Right cardiac atrium (tissue), 5 donors: ENCODE results near the gene CPNE5. TPM values are rescaled to one million over a fixed set of nuclear protein-coding genes. Genes with fewer than 3 reads are reported as not detected.

Experiments
- ATAC-seq, 2 donors: fragments of 200-7000 bp; cut with Tn5 transposase; one replicate each; pipeline versions ENCODE4 v1.8.0 to v1.9.1; 2020; ENCODE audit warnings: moderate library complexity in 2 of 2, mild to moderate bottlenecking in 1 of 2
- DNase-seq, 3 donors: peaks; one replicate each; pipeline ENCODE4 v3.0.0-alpha.2; 2020
- H3K27ac ChIP-seq: one replicate; pipeline ENCODE4 v1.5.1; 2013; ENCODE audit warnings: mild to moderate bottlenecking, low read length, control low read depth, moderate library complexity
- H3K27me3 ChIP-seq: one replicate; pipeline ENCODE4 v1.6.1; 2013; ENCODE audit not compliant: control insufficient read depth, insufficient read depth
- H3K4me1 ChIP-seq: one replicate; pipeline ENCODE4 v1.6.1; 2013; ENCODE audit warnings: low read length; ENCODE audit not compliant: control insufficient read depth, insufficient read depth
- H3K4me3 ChIP-seq: one replicate; pipeline ENCODE4 v1.5.1; 2013; ENCODE audit warnings: low read length, control low read depth
- H3K9me3 ChIP-seq: one replicate; pipeline ENCODE4 v1.6.1; 2013; ENCODE audit warnings: low read length; ENCODE audit not compliant: control insufficient read depth
- WGBS: extraction: QIAGEN DNeasy Blood & Tissue Kit; methylation state at CpG from one replicate; pipeline ENCODE4 v1.1.7; 2013; 5-methylcytosine and 5-hydroxymethylcytosine counted together
- intact Hi-C, 4 donors: fragments of 100-400 bp; cut with DNase I; formaldehyde crosslinking; loops; one replicate each; pipeline versions ENCODE4 v1.11.0 to v1.14.0; 2022 to 2023
- polyA plus RNA-seq: library from polyadenylated mRNA; stranded (reverse); fragments of 200-250 nt; gene quantifications from one replicate; pipeline ENCODE4 v1.2.3, GENCODE V29; 2013
- total RNA-seq, 4 donors: library from RNA; stranded (reverse); fragmentation: NEBNext Ultra II Directional; extraction: Animal tissue kit (Norgen Biotek cat#: 25700); gene quantifications; one replicate each; pipeline ENCODE4 v1.2.1, GENCODE V29; 2021
- donor health status: healthy with polysubstance abuse.
- donor health status: DM: no; HTN: yes; CAD: no.
- donor health status: DM: no; HTN: no; CAD: no.
- donor health status: DM: no; HTN: yes; CAD: no; lungs with severe emphysema.
- donor health status: DM: yes; HTN: yes; CAD: no.

Gene CPNE5
- total and polyA plus RNA-seq, 5 donors: 27.5 to 80.9 (median 64.6) TPM

- Histone ChIP-seq H3K4me1 (peaks cover 2% of the 10 kb centered on the region), H3K9me3 (no peaks in the 10 kb centered on the region), H3K4me3 (no peak overlapping the region), H3K27me3 (no peaks in the 10 kb centered on the region), H3K27ac (no peak overlapping the region)
- DNase-seq (no peak), ATAC-seq (no peak)
- intact Hi-C loops: loop anchor here (5.0 to 10.0 kb wide), 3 partner anchors 133 to 449 kb away; no protein-coding TSS in a partner anchor
- 88% methylated on average over 6 of the region's 6 CpGs for WGBS
Measured at GRCh38 chr6:36757943-36758508, 81.2 kb downstream of the CPNE5 start.

- no peak overlapping the region for H3K27ac ChIP-seq
- H3K4me3 ChIP-seq: no peak overlapping the region
- no peak for ATAC-seq
- WGBS: 61% methylated on average over 4 of the region's 4 CpGs
- peaks cover 2% of the 10 kb centered on the region for H3K4me1 ChIP-seq
- H3K9me3 ChIP-seq: no peaks in the 10 kb centered on the region
- H3K27me3 ChIP-seq: no peaks in the 10 kb centered on the region
- intact Hi-C loops: loop anchor here (5.0 to 10.0 kb wide), 3 partner anchors 132 to 450 kb away; no protein-coding TSS in a partner anchor
- peak in 1 of 3 donors; percentile 1 for DNase-seq
Measured at GRCh38 chr6:36757206-36757605, 82.0 kb downstream of the CPNE5 start.

GRCh38 chr6:36756786-36757185 is 82.5 kb downstream of the CPNE5 start:
- Histone ChIP-seq H3K9me3 (no peaks in the 10 kb centered on the region), H3K27ac (no peak overlapping the region), H3K4me1 (peaks cover 2% of the 10 kb centered on the region), H3K4me3 (no peak overlapping the region), H3K27me3 (no peaks in the 10 kb centered on the region)
- peak in 1 of 3 donors; percentile 10 for DNase-seq
- intact Hi-C loops: loop anchor here (5.0 to 10.0 kb wide), 3 partner anchors 132 to 451 kb away; no protein-coding TSS in a partner anchor
- 68% methylated on average over 8 of the region's 8 CpGs for WGBS
- ATAC-seq: no peak

GRCh38 chr6:36755435-36756348 is 83.6 kb downstream of the CPNE5 start:
- ATAC-seq: peak in 1 of 2 donors; percentile 53
- WGBS: 59% methylated on average over 19 of the region's 19 CpGs
- H3K4me3 ChIP-seq: no peak overlapping the region
- peaks cover 2% of the 10 kb centered on the region for H3K4me1 ChIP-seq
- H3K27me3 ChIP-seq: no peaks in the 10 kb centered on the region
- H3K27ac ChIP-seq: no peak overlapping the region
- H3K9me3 ChIP-seq: no peaks in the 10 kb centered on the region
- intact Hi-C loops: loop anchor here (5.0 to 10.0 kb wide), 3 partner anchors 131 to 452 kb away; no protein-coding TSS in a partner anchor
- no peak for DNase-seq

GRCh38 chr6:36754582-36755434 is 84.4 kb downstream of the CPNE5 start:
- no peak overlapping the region for H3K27ac ChIP-seq
- WGBS: 92% methylated on average over 9 of the region's 9 CpGs
- DNase-seq: peak in 1 of 3 donors; percentile 1
- H3K9me3 ChIP-seq: no peaks in the 10 kb centered on the region
- intact Hi-C loops: loop anchor here (5.0 to 10.0 kb wide), 3 partner anchors 130 to 452 kb away; no protein-coding TSS in a partner anchor
- peaks cover 2% of the 10 kb centered on the region for H3K4me1 ChIP-seq
- H3K27me3 ChIP-seq: no peaks in the 10 kb centered on the region
- no peak overlapping the region for H3K4me3 ChIP-seq
- ATAC-seq: no peak

GRCh38 chr6:36753671-36754405 is 85.4 kb downstream of the CPNE5 start:
- intact Hi-C loops: loop anchor here in 2 of 4 donors (10.0 kb wide), 1 partner anchor 129 kb away; no protein-coding TSS in a partner anchor
- ATAC-seq (no peak), DNase-seq (peak in 1 of 3 donors; percentile 0)
- no peak overlapping the region for H3K27ac ChIP-seq
- no peaks in the 10 kb centered on the region for H3K27me3 ChIP-seq
- no peak overlapping the region for H3K4me3 ChIP-seq
- H3K9me3 ChIP-seq: no peaks in the 10 kb centered on the region
- peaks cover 2% of the 10 kb centered on the region for H3K4me1 ChIP-seq
- WGBS: 86% methylated on average over 7 of the region's 7 CpGs

GRCh38 chr6:36752886-36753506 is 86.2 kb downstream of the CPNE5 start:
- H3K4me1 ChIP-seq: peaks cover 2% of the 10 kb centered on the region
- H3K27ac ChIP-seq: no peak overlapping the region
- DNase-seq (peak in 1 of 3 donors; percentile 55), ATAC-seq (peak in 1 of 2 donors; percentile 30)
- H3K27me3 ChIP-seq: no peaks in the 10 kb centered on the region
- intact Hi-C loops: loop anchor here in 2 of 4 donors (10.0 kb wide), 1 partner anchor 128 kb away; no protein-coding TSS in a partner anchor
- H3K9me3 ChIP-seq: no peaks in the 10 kb centered on the region
- H3K4me3 ChIP-seq: no peak overlapping the region
- 68% methylated on average over 6 of the region's 6 CpGs for WGBS

GRCh38 chr6:36752187-36752885 is 86.9 kb downstream of the CPNE5 start:
- H3K9me3 ChIP-seq: no peaks in the 10 kb centered on the region
- DNase-seq (peak in 1 of 3 donors; percentile 35), ATAC-seq (no peak)
- 91% methylated on average over 6 of the region's 6 CpGs for WGBS
- intact Hi-C loops: loop anchor here in 2 of 4 donors (10.0 kb wide), 1 partner anchor 128 kb away; no protein-coding TSS in a partner anchor
- no peaks in the 10 kb centered on the region for H3K27me3 ChIP-seq
- no peak overlapping the region for H3K27ac ChIP-seq
- H3K4me1 ChIP-seq: peaks cover 2% of the 10 kb centered on the region
- no peak overlapping the region for H3K4me3 ChIP-seq

- Histone ChIP-seq H3K4me1 (peaks cover 2% of the 10 kb centered on the region), H3K27ac (no peak overlapping the region), H3K9me3 (no peaks in the 10 kb centered on the region), H3K27me3 (no peaks in the 10 kb centered on the region), H3K4me3 (no peak overlapping the region)
- intact Hi-C loops: loop anchor here in 2 of 4 donors (10.0 kb wide), 1 partner anchor 127 kb away; no protein-coding TSS in a partner anchor
- 51% methylated on average over 1 of the region's 1 CpG for WGBS
- ATAC-seq (no peak), DNase-seq (no peak)
Measured at GRCh38 chr6:36751833-36752186, 87.4 kb downstream of the CPNE5 start.
